ENCODE results near the gene LRRC7. TPM values are rescaled to one million over a fixed set of nuclear protein-coding genes. Genes with fewer than 3 reads are reported as not detected.
"Not testable (repeated sequence)": the region's sequence is repeated elsewhere in the genome, so short reads cannot be mapped to it uniquely, and the experiment has no call there.

The LRRC7 gene
- total and polyA plus RNA-seq, 2 of the 13 experiments (the other 11 are each of a cell fraction or from before 2014, with no cell fraction given): not detected

DNA sequence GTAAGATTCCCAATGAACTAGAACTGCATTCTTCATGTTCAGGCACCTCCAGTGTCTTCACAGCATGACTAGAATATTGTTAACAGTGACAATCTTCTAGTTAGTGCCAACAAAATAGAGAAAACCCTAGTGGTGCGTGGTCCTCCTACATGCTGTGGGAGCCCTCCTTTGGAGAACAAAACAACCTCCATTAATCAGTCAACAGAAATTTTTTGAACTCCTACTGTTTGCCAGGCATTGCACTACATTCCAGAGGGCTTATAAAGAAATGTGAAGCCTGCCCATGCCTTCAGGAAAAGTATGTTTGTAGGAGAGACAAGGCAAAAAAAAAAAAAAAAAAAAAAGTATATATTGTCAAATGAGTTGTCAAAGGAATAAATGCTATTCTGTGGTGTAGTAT lies 385.0 kb downstream of the LRRC7 start:
- no peak overlapping the region for H2AFZ ChIP-seq (ENCODE audit: low read length)
- no peak overlapping the region for H3K4me2 ChIP-seq (ENCODE audit: low read depth, low read length)
- TF ChIP-seq SNRNP70 (IDR thresholded peaks at IDR 0.05; ENCODE audit: low read depth, low read length) (no peak), ETV5 (CRISPR knock-in tag; IDR thresholded peaks at IDR 0.05; ENCODE audit: borderline replicate concordance) (no peak)
- TF ChIP-seq, protein P1, sequence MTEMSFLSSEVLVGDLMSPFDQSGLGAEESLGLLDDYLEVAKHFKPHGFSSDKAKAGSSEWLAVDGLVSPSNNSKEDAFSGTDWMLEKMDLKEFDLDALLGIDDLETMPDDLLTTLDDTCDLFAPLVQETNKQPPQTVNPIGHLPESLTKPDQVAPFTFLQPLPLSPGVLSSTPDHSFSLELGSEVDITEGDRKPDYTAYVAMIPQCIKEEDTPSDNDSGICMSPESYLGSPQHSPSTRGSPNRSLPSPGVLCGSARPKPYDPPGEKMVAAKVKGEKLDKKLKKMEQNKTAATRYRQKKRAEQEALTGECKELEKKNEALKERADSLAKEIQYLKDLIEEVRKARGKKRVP (CRISPR knock-in tag; IDR thresholded peaks at IDR 0.05): no peak
- no peak overlapping the region for H3K9ac ChIP-seq (ENCODE audit: insufficient read depth, low read depth, low read length)
- H3K79me2 ChIP-seq (ENCODE audit: insufficient read depth, low read length): no peaks in the 10 kb centered on the region
- no peaks in the 10 kb centered on the region for H4K20me1 ChIP-seq (ENCODE audit: insufficient read depth, low read length)
- CTCF ChIA-PET (ENCODE audit: low intra/inter-chr PET ratio, low total read pairs): no interaction called here
- no peaks in the 10 kb centered on the region for H3K4me1 ChIP-seq (ENCODE audit: insufficient read depth, low read length)
- FAIRE-seq: no peak
- 0% methylated on average over 1 of the region's 1 CpG for WGBS (ENCODE audit: low lambda C conversion rate)
- no peak for DNase-seq (ENCODE audit: low spot score)
- no TSS peak for BruUV-seq (replicated peaks)
- intact Hi-C loops (cut with micrococcal nuclease; ENCODE audit: unreplicated experiment) (no loop called here), in situ Hi-C loops (cut with HindIII; ENCODE audit: extremely low pct_ligation_motif_present, low pct_unique_long_range_greater_than_20kb) (no loop called here)
- no peaks in the 10 kb centered on the region for H3K9me3 ChIP-seq (ENCODE audit: low read length)
- POLR2A ChIA-PET: no interaction called here
- ATAC-seq: no peak
- no peaks in the 10 kb centered on the region; a peak in 1 of 5 replicates for H3K27me3 ChIP-seq (ENCODE audit: control insufficient read depth in 1 of 2, insufficient read depth in 2 of 2, low read length in 2 of 2)
- H3K36me3 ChIP-seq (replicated peaks in 1 of 2; ENCODE audit: control insufficient read depth in 1 of 2, insufficient read depth in 2 of 2, low read length in 2 of 2): no peaks in the 10 kb centered on the region
- H3K27ac ChIP-seq (ENCODE audit: extremely low read length, insufficient read depth, low read length): no peak overlapping the region
- no peak overlapping the region for H3K4me3 ChIP-seq (replicated peaks in 1 of 3; ENCODE audit: insufficient read depth in 1 of 3, low read depth in 2 of 3, low read length in 3 of 3)

GRCh38 chr1:69962452-69962851 lies 394.7 kb downstream of the LRRC7 start:
- intact Hi-C loops (cut with micrococcal nuclease; ENCODE audit: unreplicated experiment); ATAC-seq; BruUV-seq (replicated peaks); H3K27ac ChIP-seq (ENCODE audit: extremely low read length, insufficient read depth, low read length); POLR2A ChIA-PET; H3K4me3 ChIP-seq (replicated peaks in 1 of 3; ENCODE audit: insufficient read depth in 1 of 3, low read depth in 2 of 3, low read length in 3 of 3); H3K4me1 ChIP-seq (ENCODE audit: insufficient read depth, low read length); H4K20me1 ChIP-seq (ENCODE audit: insufficient read depth, low read length); FAIRE-seq; CTCF ChIA-PET (ENCODE audit: low intra/inter-chr PET ratio, low total read pairs); in situ Hi-C loops (cut with HindIII; ENCODE audit: extremely low pct_ligation_motif_present, low pct_unique_long_range_greater_than_20kb); H3K4me2 ChIP-seq (ENCODE audit: low read depth, low read length); H3K9me3 ChIP-seq (ENCODE audit: low read length); H3K27me3 ChIP-seq (ENCODE audit: control insufficient read depth in 1 of 2, insufficient read depth in 2 of 2, low read length in 2 of 2); H3K36me3 ChIP-seq (replicated peaks in 1 of 2; ENCODE audit: control insufficient read depth in 1 of 2, insufficient read depth in 2 of 2, low read length in 2 of 2); H2AFZ ChIP-seq (ENCODE audit: low read length); H3K79me2 ChIP-seq (ENCODE audit: insufficient read depth, low read length); H3K9ac ChIP-seq (ENCODE audit: insufficient read depth, low read depth, low read length); DNase-seq (ENCODE audit: low spot score): not testable (repeated sequence)
- WGBS (ENCODE audit: low lambda C conversion rate): 20% methylated on average over 2 of the region's 2 CpGs

Measured in HepG2 (cell line).